WTC11 (cell line): ENCODE data around the gene ZNF142. TPM values are rescaled to one million over a fixed set of nuclear protein-coding genes. Genes with fewer than 3 reads are reported as not detected.

Experiments
- ATAC-seq: fragments of 200-7000 bp; cut with Tn5 transposase; 2 replicates; pipeline ENCODE4 v1.10.0; 2021; ENCODE audit warnings: mild to moderate bottlenecking, moderate library complexity
- CTCF ChIA-PET: fragments of 300-600 bp; sonication (Branson Sonifier 250); formaldehyde crosslinking; loops from one replicate; lab custom pipeline; 2021; ENCODE audit warnings: antibody characterized with exemption; lab: Charles Lee
- POLR2A ChIA-PET: fragments of 350-600 bp; sonication (Branson Sonifier 250); formaldehyde crosslinking; loops from one replicate; lab custom pipeline; 2021; ENCODE audit warnings: antibody characterized with exemption; lab: Charles Lee
- DNase-seq: peaks from one replicate; pipeline ENCODE4 v3.0.0; 2021; ENCODE audit warnings: low spot score
- H3K27ac Mint-ChIP-seq: 2 replicates; pipeline ENCODE4 v1.8.0; 2021; ENCODE audit warnings: mixed read lengths
- H3K27me3 Mint-ChIP-seq: 2 replicates; pipeline ENCODE4 v1.8.0; 2021; ENCODE audit warnings: low read depth, mild to moderate bottlenecking, moderate library complexity, mixed read lengths
- H3K36me3 Mint-ChIP-seq: 2 replicates; pipeline ENCODE4 v1.8.0; 2021; ENCODE audit warnings: mixed read lengths
- H3K4me1 Mint-ChIP-seq: 2 replicates; pipeline ENCODE4 v1.8.0; 2022; ENCODE audit warnings: mixed read lengths
- H3K4me3 Mint-ChIP-seq: 2 replicates; pipeline ENCODE4 v1.8.0; 2021; ENCODE audit warnings: mild to moderate bottlenecking, moderate library complexity, mixed read lengths
- H3K9me3 Mint-ChIP-seq: 2 replicates; pipeline ENCODE4 v1.8.0; 2021; ENCODE audit warnings: mixed read lengths
- CREB1 ChIP-seq: sonication (generic); formaldehyde crosslinking; IDR thresholded peaks from 2 replicates; pipeline ENCODE4 v1.8.0; 2023; ENCODE audit warnings: mild to moderate bottlenecking, missing genetic modification reagents
- IRF2 ChIP-seq: sonication (generic); formaldehyde crosslinking; IDR thresholded peaks from 2 replicates; pipeline ENCODE4 v1.8.0; 2022; ENCODE audit warnings: low read depth, missing genetic modification reagents, borderline replicate concordance
- NFATC4 ChIP-seq: fragments of 250-450 bp; sonication (Bioruptor Pico); IDR thresholded peaks from 2 replicates; pipeline ENCODE4 v1.9.0; 2021; ENCODE audit warnings: mild to moderate bottlenecking
- NR1H2 ChIP-seq: sonication (generic); formaldehyde crosslinking; IDR thresholded peaks from 2 replicates; pipeline ENCODE4 v1.9.0; 2021; ENCODE audit warnings: mild to moderate bottlenecking, moderate library complexity, missing genetic modification reagents
- PRRX2 ChIP-seq: fragments of 250-450 bp; sonication (Bioruptor Pico); IDR thresholded peaks from 2 replicates; pipeline ENCODE4 v1.8.0; 2021; ENCODE audit warnings: mild to moderate bottlenecking
- RELA ChIP-seq: sonication (generic); formaldehyde crosslinking; IDR thresholded peaks from 2 replicates; pipeline ENCODE4 v1.8.1; 2022; ENCODE audit warnings: missing genetic modification reagents, mild to moderate bottlenecking, borderline replicate concordance
- SOX15 ChIP-seq: fragments of 250-450 bp; sonication (Bioruptor Pico); IDR thresholded peaks from 2 replicates; pipeline ENCODE4 v1.9.0; 2021; ENCODE audit warnings: mild to moderate bottlenecking
- SP1 ChIP-seq: sonication (generic); formaldehyde crosslinking; conservative IDR thresholded peaks from 2 replicates; pipeline ENCODE4 v1.8.1; 2022; ENCODE audit warnings: missing genetic modification reagents
- ZNF317 ChIP-seq: sonication (generic); formaldehyde crosslinking; IDR thresholded peaks from 2 replicates; pipeline ENCODE4 v1.8.1; 2023; ENCODE audit warnings: low read depth, mild to moderate bottlenecking, moderate library complexity, missing genetic modification reagents, borderline replicate concordance
- ZNF416 ChIP-seq: fragments of 250-450 bp; sonication (Bioruptor Pico); IDR thresholded peaks from 2 replicates; pipeline ENCODE4 v1.9.0; 2021; ENCODE audit warnings: mild to moderate bottlenecking, inconsistent platforms
- total RNA-seq: library from RNA; stranded (reverse); gene quantifications from 3 replicates; pipeline ENCODE4 v1.2.3, GENCODE V29; 2021
- TF ChIP-seq, protein P1 (sequence below): sonication (generic); formaldehyde crosslinking; IDR thresholded peaks from 2 replicates; pipeline ENCODE4 v1.8.1; 2023; ENCODE audit warnings: mild to moderate bottlenecking, missing genetic modification reagents
- TF ChIP-seq, protein P2 (sequence below): fragments of 250-450 bp; sonication (Bioruptor Pico); IDR thresholded peaks from 2 replicates; pipeline ENCODE4 v2.1.2; 2022; ENCODE audit warnings: mild to moderate bottlenecking, moderate library complexity
- TF ChIP-seq, protein P3 (sequence below): fragments of 250-450 bp; sonication (Bioruptor Pico); IDR thresholded peaks from 2 replicates; pipeline ENCODE4 v1.9.0; 2021; ENCODE audit warnings: moderate library complexity, mild to moderate bottlenecking, inconsistent platforms, borderline replicate concordance
- TF ChIP-seq, protein P4 (sequence below): sonication (generic); formaldehyde crosslinking; IDR thresholded peaks from 2 replicates; pipeline ENCODE4 v1.8.0; 2023; ENCODE audit warnings: missing genetic modification reagents
- TF ChIP-seq, protein P5 (sequence below): sonication (generic); formaldehyde crosslinking; conservative IDR thresholded peaks from 2 replicates; pipeline ENCODE4 v1.8.1; 2023; ENCODE audit warnings: mild to moderate bottlenecking, low read depth, missing genetic modification reagents, moderate library complexity
- TF ChIP-seq, protein P6 (sequence below): sonication (generic); formaldehyde crosslinking; IDR thresholded peaks from 2 replicates; pipeline ENCODE4 v1.8.1; 2023; ENCODE audit warnings: mild to moderate bottlenecking, moderate library complexity, missing genetic modification reagents
- TF ChIP-seq, protein P7 (sequence below): fragments of 250-450 bp; sonication (Bioruptor Pico); IDR thresholded peaks from 2 replicates; pipeline ENCODE4 v1.9.0; 2021; ENCODE audit warnings: mild to moderate bottlenecking
- TF ChIP-seq, protein P8 (sequence below): sonication (generic); formaldehyde crosslinking; IDR thresholded peaks from 2 replicates; pipeline ENCODE4 v1.8.1; 2022; ENCODE audit warnings: mild to moderate bottlenecking, moderate library complexity, missing genetic modification reagents
- TF ChIP-seq, protein P9 (sequence below): sonication (generic); formaldehyde crosslinking; conservative IDR thresholded peaks from 2 replicates; pipeline ENCODE4 v1.8.1; 2022; ENCODE audit warnings: mild to moderate bottlenecking, missing genetic modification reagents

The ZNF142 gene
- total RNA-seq, 1 experiment from 2014 or later = 33.5 TPM

DNA sequence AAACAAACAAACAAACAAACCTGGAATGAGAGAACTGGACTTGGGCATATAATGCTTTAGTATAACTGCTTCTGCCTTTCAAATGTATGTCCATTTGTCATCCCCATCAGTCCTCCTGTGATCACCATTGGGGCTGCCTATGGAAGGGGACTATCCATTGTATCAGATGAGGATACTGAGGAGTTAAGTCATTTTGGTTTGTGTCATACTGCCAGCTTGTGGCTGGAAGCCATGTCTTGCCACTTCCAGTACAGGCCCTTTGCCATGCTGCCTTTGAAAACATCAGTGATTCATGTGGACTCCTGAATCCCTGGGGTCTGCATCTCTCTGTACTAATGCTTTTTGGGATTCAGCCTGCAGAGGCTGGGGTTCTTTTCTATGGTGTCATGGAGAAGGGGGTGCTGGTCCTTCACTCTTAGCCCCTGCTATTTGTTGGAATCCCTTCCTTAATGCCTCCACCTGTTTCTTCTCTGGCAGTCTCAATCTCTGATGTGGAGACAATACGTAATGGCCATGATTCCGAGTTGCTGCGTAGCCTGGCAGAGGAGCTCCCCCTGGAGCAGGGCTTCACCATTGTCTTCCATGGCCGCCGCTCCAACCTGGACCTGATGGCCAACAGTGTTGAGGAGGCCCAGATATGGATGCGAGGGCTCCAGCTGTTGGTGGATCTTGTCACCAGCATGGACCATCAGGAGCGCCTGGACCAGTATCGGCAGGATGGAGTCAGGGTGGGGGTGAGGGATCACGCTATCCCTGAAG lies 41.1 kb downstream of the ZNF142 start:
- ChIA-PET CTCF (interaction anchor here (0.6 to 3.6 kb wide), 2 partner anchors 11 to 325 kb away, joined by 5 to 13 read pairs; partner anchors contain the start of gene PLCD4), POLR2A (no interaction called here)
- Mint-ChIP-seq H3K27me3 (no peaks in the 10 kb centered on the region), H3K27ac (no peak overlapping the region), H3K36me3 (no peaks in the 10 kb centered on the region), H3K4me3 (no peak overlapping the region), H3K9me3 (no peaks in the 10 kb centered on the region), H3K4me1 (peaks cover 3% of the 10 kb centered on the region)
- DNase-seq = peak; percentile 22
- TF ChIP-seq IRF2 (CRISPR knock-in tag) (no peak), ZNF416 (no peak), RELA (CRISPR knock-in tag) (no peak), PRRX2 (CRISPR knock-in tag) (no peak), NR1H2 (CRISPR knock-in tag) (no peak), SP1 (CRISPR knock-in tag) (no peak), NFATC4 (CRISPR knock-in tag) (no peak), SOX15 (CRISPR knock-in tag) (no peak), ZNF317 (CRISPR knock-in tag) (no peak), CREB1 (CRISPR knock-in tag) (no peak)
- TF ChIP-seq, protein P1, sequence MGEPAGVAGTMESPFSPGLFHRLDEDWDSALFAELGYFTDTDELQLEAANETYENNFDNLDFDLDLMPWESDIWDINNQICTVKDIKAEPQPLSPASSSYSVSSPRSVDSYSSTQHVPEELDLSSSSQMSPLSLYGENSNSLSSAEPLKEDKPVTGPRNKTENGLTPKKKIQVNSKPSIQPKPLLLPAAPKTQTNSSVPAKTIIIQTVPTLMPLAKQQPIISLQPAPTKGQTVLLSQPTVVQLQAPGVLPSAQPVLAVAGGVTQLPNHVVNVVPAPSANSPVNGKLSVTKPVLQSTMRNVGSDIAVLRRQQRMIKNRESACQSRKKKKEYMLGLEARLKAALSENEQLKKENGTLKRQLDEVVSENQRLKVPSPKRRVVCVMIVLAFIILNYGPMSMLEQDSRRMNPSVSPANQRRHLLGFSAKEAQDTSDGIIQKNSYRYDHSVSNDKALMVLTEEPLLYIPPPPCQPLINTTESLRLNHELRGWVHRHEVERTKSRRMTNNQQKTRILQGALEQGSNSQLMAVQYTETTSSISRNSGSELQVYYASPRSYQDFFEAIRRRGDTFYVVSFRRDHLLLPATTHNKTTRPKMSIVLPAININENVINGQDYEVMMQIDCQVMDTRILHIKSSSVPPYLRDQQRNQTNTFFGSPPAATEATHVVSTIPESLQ (CRISPR knock-in tag) = no peak
- TF ChIP-seq, protein P2, sequence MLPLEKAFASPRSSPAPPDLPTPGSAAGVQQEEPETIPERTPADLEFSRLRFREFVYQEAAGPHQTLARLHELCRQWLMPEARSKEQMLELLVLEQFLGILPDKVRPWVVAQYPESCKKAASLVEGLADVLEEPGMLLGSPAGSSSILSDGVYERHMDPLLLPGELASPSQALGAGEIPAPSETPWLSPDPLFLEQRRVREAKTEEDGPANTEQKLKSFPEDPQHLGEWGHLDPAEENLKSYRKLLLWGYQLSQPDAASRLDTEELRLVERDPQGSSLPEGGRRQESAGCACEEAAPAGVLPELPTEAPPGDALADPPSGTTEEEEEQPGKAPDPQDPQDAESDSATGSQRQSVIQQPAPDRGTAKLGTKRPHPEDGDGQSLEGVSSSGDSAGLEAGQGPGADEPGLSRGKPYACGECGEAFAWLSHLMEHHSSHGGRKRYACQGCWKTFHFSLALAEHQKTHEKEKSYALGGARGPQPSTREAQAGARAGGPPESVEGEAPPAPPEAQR (CRISPR knock-in tag) = no peak
- TF ChIP-seq, protein P3, sequence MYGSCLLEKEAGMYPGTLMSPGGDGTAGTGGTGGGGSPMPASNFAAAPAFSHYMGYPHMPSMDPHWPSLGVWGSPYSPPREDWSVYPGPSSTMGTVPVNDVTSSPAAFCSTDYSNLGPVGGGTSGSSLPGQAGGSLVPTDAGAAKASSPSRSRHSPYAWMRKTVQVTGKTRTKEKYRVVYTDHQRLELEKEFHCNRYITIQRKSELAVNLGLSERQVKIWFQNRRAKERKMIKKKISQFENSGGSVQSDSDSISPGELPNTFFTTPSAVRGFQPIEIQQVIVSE (CRISPR knock-in tag) = no peak
- TF ChIP-seq, protein P4, sequence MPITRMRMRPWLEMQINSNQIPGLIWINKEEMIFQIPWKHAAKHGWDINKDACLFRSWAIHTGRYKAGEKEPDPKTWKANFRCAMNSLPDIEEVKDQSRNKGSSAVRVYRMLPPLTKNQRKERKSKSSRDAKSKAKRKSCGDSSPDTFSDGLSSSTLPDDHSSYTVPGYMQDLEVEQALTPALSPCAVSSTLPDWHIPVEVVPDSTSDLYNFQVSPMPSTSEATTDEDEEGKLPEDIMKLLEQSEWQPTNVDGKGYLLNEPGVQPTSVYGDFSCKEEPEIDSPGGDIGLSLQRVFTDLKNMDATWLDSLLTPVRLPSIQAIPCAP (CRISPR knock-in tag) = no peak
- TF ChIP-seq, protein P5, sequence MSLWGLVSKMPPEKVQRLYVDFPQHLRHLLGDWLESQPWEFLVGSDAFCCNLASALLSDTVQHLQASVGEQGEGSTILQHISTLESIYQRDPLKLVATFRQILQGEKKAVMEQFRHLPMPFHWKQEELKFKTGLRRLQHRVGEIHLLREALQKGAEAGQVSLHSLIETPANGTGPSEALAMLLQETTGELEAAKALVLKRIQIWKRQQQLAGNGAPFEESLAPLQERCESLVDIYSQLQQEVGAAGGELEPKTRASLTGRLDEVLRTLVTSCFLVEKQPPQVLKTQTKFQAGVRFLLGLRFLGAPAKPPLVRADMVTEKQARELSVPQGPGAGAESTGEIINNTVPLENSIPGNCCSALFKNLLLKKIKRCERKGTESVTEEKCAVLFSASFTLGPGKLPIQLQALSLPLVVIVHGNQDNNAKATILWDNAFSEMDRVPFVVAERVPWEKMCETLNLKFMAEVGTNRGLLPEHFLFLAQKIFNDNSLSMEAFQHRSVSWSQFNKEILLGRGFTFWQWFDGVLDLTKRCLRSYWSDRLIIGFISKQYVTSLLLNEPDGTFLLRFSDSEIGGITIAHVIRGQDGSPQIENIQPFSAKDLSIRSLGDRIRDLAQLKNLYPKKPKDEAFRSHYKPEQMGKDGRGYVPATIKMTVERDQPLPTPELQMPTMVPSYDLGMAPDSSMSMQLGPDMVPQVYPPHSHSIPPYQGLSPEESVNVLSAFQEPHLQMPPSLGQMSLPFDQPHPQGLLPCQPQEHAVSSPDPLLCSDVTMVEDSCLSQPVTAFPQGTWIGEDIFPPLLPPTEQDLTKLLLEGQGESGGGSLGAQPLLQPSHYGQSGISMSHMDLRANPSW (CRISPR knock-in tag) = no peak
- TF ChIP-seq, protein P6, sequence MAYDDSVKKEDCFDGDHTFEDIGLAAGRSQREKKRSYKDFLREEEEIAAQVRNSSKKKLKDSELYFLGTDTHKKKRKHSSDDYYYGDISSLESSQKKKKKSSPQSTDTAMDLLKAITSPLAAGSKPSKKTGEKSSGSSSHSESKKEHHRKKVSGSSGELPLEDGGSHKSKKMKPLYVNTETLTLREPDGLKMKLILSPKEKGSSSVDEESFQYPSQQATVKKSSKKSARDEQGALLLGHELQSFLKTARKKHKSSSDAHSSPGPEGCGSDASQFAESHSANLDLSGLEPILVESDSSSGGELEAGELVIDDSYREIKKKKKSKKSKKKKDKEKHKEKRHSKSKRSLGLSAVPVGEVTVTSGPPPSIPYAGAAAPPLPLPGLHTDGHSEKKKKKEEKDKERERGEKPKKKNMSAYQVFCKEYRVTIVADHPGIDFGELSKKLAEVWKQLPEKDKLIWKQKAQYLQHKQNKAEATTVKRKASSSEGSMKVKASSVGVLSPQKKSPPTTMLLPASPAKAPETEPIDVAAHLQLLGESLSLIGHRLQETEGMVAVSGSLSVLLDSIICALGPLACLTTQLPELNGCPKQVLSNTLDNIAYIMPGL = no peak
- TF ChIP-seq, protein P7, sequence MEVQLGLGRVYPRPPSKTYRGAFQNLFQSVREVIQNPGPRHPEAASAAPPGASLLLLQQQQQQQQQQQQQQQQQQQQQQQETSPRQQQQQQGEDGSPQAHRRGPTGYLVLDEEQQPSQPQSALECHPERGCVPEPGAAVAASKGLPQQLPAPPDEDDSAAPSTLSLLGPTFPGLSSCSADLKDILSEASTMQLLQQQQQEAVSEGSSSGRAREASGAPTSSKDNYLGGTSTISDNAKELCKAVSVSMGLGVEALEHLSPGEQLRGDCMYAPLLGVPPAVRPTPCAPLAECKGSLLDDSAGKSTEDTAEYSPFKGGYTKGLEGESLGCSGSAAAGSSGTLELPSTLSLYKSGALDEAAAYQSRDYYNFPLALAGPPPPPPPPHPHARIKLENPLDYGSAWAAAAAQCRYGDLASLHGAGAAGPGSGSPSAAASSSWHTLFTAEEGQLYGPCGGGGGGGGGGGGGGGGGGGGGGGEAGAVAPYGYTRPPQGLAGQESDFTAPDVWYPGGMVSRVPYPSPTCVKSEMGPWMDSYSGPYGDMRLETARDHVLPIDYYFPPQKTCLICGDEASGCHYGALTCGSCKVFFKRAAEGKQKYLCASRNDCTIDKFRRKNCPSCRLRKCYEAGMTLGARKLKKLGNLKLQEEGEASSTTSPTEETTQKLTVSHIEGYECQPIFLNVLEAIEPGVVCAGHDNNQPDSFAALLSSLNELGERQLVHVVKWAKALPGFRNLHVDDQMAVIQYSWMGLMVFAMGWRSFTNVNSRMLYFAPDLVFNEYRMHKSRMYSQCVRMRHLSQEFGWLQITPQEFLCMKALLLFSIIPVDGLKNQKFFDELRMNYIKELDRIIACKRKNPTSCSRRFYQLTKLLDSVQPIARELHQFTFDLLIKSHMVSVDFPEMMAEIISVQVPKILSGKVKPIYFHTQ = no peak
- TF ChIP-seq, protein P8, sequence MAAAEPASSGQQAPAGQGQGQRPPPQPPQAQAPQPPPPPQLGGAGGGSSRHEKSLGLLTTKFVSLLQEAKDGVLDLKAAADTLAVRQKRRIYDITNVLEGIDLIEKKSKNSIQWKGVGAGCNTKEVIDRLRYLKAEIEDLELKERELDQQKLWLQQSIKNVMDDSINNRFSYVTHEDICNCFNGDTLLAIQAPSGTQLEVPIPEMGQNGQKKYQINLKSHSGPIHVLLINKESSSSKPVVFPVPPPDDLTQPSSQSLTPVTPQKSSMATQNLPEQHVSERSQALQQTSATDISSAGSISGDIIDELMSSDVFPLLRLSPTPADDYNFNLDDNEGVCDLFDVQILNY = no peak
- TF ChIP-seq, protein P9, sequence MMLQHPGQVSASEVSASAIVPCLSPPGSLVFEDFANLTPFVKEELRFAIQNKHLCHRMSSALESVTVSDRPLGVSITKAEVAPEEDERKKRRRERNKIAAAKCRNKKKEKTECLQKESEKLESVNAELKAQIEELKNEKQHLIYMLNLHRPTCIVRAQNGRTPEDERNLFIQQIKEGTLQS = no peak
- peak; percentile 60 for ATAC-seq
